Activated CD4-positive, alpha-beta memory T cell treated with anti-CD3 and anti-CD28 coated beads for 36 hours (primary cell): ENCODE measurements around the gene SEPTIN1. TPM values are rescaled to one million over a fixed set of nuclear protein-coding genes. Genes with fewer than 3 reads are reported as not detected.
"Not testable (repeated sequence)": the region's sequence is repeated elsewhere in the genome, so short reads cannot be mapped to it uniquely, and the experiment has no call there.

Experiments used
- CTCF ChIA-PET: fragments of 350-600 bp; sonication (Branson Sonifier 250); formaldehyde crosslinking; loops from one replicate; lab custom pipeline; 2021; ENCODE audit warnings: antibody characterized with exemption, inconsistent platforms; lab: Charles Lee
- POLR2A ChIA-PET: fragments of 350-600 bp; sonication (Branson Sonifier 250); formaldehyde crosslinking; loops from one replicate; lab custom pipeline; 2021; ENCODE audit warnings: antibody characterized with exemption; lab: Charles Lee
- DNase-seq: peaks from one replicate; pipeline ENCODE4 v3.0.0-alpha.2; 2020
- H3K27ac Mint-ChIP-seq: one replicate; pipeline ENCODE4 v1.8.0; 2021; ENCODE audit warnings: mixed read lengths
- H3K27me3 Mint-ChIP-seq: one replicate; pipeline ENCODE4 v1.8.0; 2021; ENCODE audit warnings: mixed read lengths
- H3K36me3 Mint-ChIP-seq: one replicate; pipeline ENCODE4 v1.8.0; 2021; ENCODE audit warnings: mixed read lengths
- H3K4me1 Mint-ChIP-seq: one replicate; pipeline ENCODE4 v1.8.0; 2021; ENCODE audit warnings: low read depth, mixed read lengths
- H3K4me3 Mint-ChIP-seq: one replicate; pipeline ENCODE4 v1.8.0; 2021; ENCODE audit warnings: mild to moderate bottlenecking, mixed read lengths
- H3K9me3 Mint-ChIP-seq: one replicate; pipeline ENCODE4 v1.8.0; 2021; ENCODE audit warnings: mixed read lengths
- intact Hi-C: fragments of 100-400 bp; cut with micrococcal nuclease; formaldehyde crosslinking; loops from one replicate; pipeline ENCODE4 v1.15.1; 2023
- total RNA-seq, 2 experiments: library from RNA; stranded (reverse); gene quantifications; one replicate each; pipeline ENCODE4 v1.2.3, GENCODE V29; 2021

SEPTIN1 gene
- total RNA-seq, 2 experiments from 2014 or later = 199 to 202 TPM

GRCh38 chr16:30335598-30336474 is 46.5 kb downstream of the SEPTIN1 start:
- POLR2A ChIA-PET = interaction anchor here (0.7 to 1.6 kb wide), 4 partner anchors 18 to 72 kb away, joined by 3 to 4 read pairs (median 4); no protein-coding TSS in a partner anchor
- intact Hi-C loops = loop anchor here (1.0 kb wide), 2 partner anchors 34 to 136 kb away; partner anchors contain the start of genes ITGAL and TBC1D10B
- Mint-ChIP-seq H3K4me1 (peaks cover 12% of the 10 kb centered on the region), H3K36me3 (peaks cover 3% of the 10 kb centered on the region), H3K27ac (peak overlapping the region; percentile 84), H3K27me3 (no peaks in the 10 kb centered on the region), H3K9me3 (no peaks in the 10 kb centered on the region), H3K4me3 (peak overlapping the region; percentile 94)
- DNase-seq = peak; percentile 61
- CTCF ChIA-PET = interaction anchor here (0.9 to 2.0 kb wide), 5 partner anchors 60 to 262 kb away, joined by 3 to 5 read pairs (median 3); no protein-coding TSS in a partner anchor

GRCh38 chr16:30335028-30335597 is 47.2 kb downstream of the SEPTIN1 start:
- H3K9me3 Mint-ChIP-seq, H3K27me3 Mint-ChIP-seq, H3K36me3 Mint-ChIP-seq: not testable (repeated sequence)
- DNase-seq = peak; percentile 89
- ChIA-PET CTCF (interaction anchor here (0.6 to 2.0 kb wide), 6 partner anchors 20 to 263 kb away, joined by 3 to 5 read pairs (median 4); partner anchors contain the start of gene CD2BP2), POLR2A (interaction anchor here (0.7 to 1.6 kb wide), 4 partner anchors 19 to 73 kb away, joined by 3 to 4 read pairs (median 4); no protein-coding TSS in a partner anchor)
- intact Hi-C loops = loop anchor here (1.0 kb wide), 2 partner anchors 35 to 137 kb away; partner anchors contain the start of genes ITGAL and TBC1D10B
- Mint-ChIP-seq H3K4me3 (peak overlapping the region; percentile 94), H3K4me1 (peaks cover 15% of the 10 kb centered on the region), H3K27ac (peak overlapping the region; percentile 84)

- CTCF ChIA-PET = interaction anchor here (0.6 to 2.0 kb wide), 5 partner anchors 21 to 264 kb away, joined by 3 to 5 read pairs (median 4); partner anchors contain the start of gene CD2BP2
- Mint-ChIP-seq H3K4me1 (peaks cover 17% of the 10 kb centered on the region), H3K27ac (peak overlapping the region; percentile 85), H3K4me3 (peak overlapping the region; percentile 94)
- H3K36me3 Mint-ChIP-seq, intact Hi-C loops, H3K27me3 Mint-ChIP-seq, H3K9me3 Mint-ChIP-seq: not testable (repeated sequence)
- POLR2A ChIA-PET = interaction anchor here (1.6 kb wide), 1 partner anchor 34 kb away, joined by 4 read pairs; no protein-coding TSS in a partner anchor
- peak; percentile 93 for DNase-seq
These were observed 47.8 kb downstream of the SEPTIN1 start for GRCh38 chr16:30334473-30334989.

Other genes with a start within 250 kb of the SEPTIN1 start
- gene CORO1A, start 199.0 kb downstream of the SEPTIN1 start, total RNA-seq = 1,000 to 10,000 TPM; 1,027 to 1,051 TPM
- 100 to 1,000 TPM; 156 to 159 TPM for gene BOLA2B, start 188.9 kb downstream of the SEPTIN1 start, total RNA-seq
- gene SLX1A, start 188.7 kb downstream of the SEPTIN1 start, total RNA-seq = 10 to 100 TPM; 98.8 to 99.9 TPM
- 10 to 100 TPM; 14.2 to 15.2 TPM for gene SULT1A3, start 183.3 kb downstream of the SEPTIN1 start, total RNA-seq
- gene NPIPB13, start 134.1 kb downstream of the SEPTIN1 start, total RNA-seq = 10 to 100 TPM in 1 of 2 experiments, 1 to 10 TPM in 1; 6.5 to 11.9 TPM
- gene CD2BP2, start 27.3 kb downstream of the SEPTIN1 start, total RNA-seq = 10 to 100 TPM; 60.7 to 61.4 TPM
- 10 to 100 TPM; 54.7 to 54.8 TPM for gene TBC1D10B, start 12.1 kb downstream of the SEPTIN1 start, total RNA-seq
- 1 to 10 TPM in 1 of 2 experiments, under 1 TPM in 1; 0.83 to 1.6 TPM for gene MYL11, start 7.8 kb downstream of the SEPTIN1 start, total RNA-seq
- 10 to 100 TPM; 13.1 to 13.6 TPM for gene ZNF48, start 12.9 kb upstream of the SEPTIN1 start, total RNA-seq
- 1 to 10 TPM; 5.4 to 5.7 TPM for gene ZNF771, start 25.0 kb upstream of the SEPTIN1 start, total RNA-seq
- gene DCTPP1, start 47.5 kb upstream of the SEPTIN1 start, total RNA-seq = 10 to 100 TPM; 87.5 to 96.6 TPM
- gene SEPHS2, start 63.3 kb upstream of the SEPTIN1 start, total RNA-seq = 10 to 100 TPM; 61.4 to 61.7 TPM
- gene ITGAL, start 90.2 kb upstream of the SEPTIN1 start, total RNA-seq = 100 to 1,000 TPM; 218 to 226 TPM
- 10 to 100 TPM; 14.2 to 14.3 TPM for gene ZNF768, start 144.0 kb upstream of the SEPTIN1 start, total RNA-seq
- gene ZNF747, start 152.3 kb upstream of the SEPTIN1 start, total RNA-seq = 1 to 10 TPM; 7.2 to 7.6 TPM
- 10 to 100 TPM; 13.7 to 14.2 TPM for gene ZNF764, start 175.8 kb upstream of the SEPTIN1 start, total RNA-seq
- gene ZNF688, start 189.2 kb upstream of the SEPTIN1 start, total RNA-seq = 1 to 10 TPM; 9.2 to 9.3 TPM
- 10 to 100 TPM; 14.0 to 15.0 TPM for gene ZNF785, start 203.1 kb upstream of the SEPTIN1 start, total RNA-seq
- 1 to 10 TPM; 8.7 to 9.9 TPM for gene ZNF689, start 227.8 kb upstream of the SEPTIN1 start, total RNA-seq